ENCODE results near the gene PRKD2.

PRKD2 gene

GRCh38 chr19:46715975-46716671 lies 791 bp downstream of the PRKD2 start:
- Histone ChIP-seq H3K4me1 (ENCODE audit: control insufficient read depth, insufficient read depth, low read length) (peaks cover 15% of the 10 kb centered on the region), H3K27ac (ENCODE audit: extremely low read depth, low read depth, low read length) (peak overlapping the region; percentile 74), H3K4me3 (ENCODE audit: low read depth, low read length) (peak overlapping the region; percentile 81), H3K36me3 (ENCODE audit: control insufficient read depth in 2 of 2, insufficient read depth in 1 of 2, low read length in 2 of 2) (peaks cover 18 to 24% of the 10 kb centered on the region in 2 experiments; a peak in 2 of 3 replicates), H3K9me3 (ENCODE audit: control insufficient read depth, insufficient read depth, low read depth, low read length) (no peaks in the 10 kb centered on the region)
- ChIA-PET POLR2A (interaction anchor here (0.5 to 1.4 kb wide), 5 partner anchors 11 to 517 kb away, joined by 3 to 5 read pairs (median 4); partner anchors contain the start of gene AP2S1), CTCF (interaction anchor here (0.6 to 4.5 kb wide), 4 partner anchors 12 to 1143 kb away, joined by 3 to 69 read pairs (median 16); no protein-coding TSS in a partner anchor)
- TF ChIP-seq ZNF184 (tag by site-specific recombination; IDR thresholded peaks at IDR 0.05) (no peak), SALL2 (tag by site-specific recombination; IDR thresholded peaks at IDR 0.05; ENCODE audit: borderline replicate concordance) (no peak), ZNF223 (tag by site-specific recombination; IDR thresholded peaks at IDR 0.05) (peak; percentile 68; the same call in 1 of the 2 replicates), CTCF (tag by site-specific recombination; IDR thresholded peaks at IDR 0.05) (peak; percentile 48; the same call in 1 of the 2 replicates), GLIS2 (tag by site-specific recombination; IDR thresholded peaks at IDR 0.05) (peak; percentile 26; the same call in 1 of the 2 replicates), PRDM10 (tag by site-specific recombination; IDR thresholded peaks at IDR 0.05) (peak; percentile 94), ZNF23 (tag by site-specific recombination; IDR thresholded peaks at IDR 0.05; ENCODE audit: borderline replicate concordance) (no peak), ZBTB10 (tag by site-specific recombination; IDR thresholded peaks at IDR 0.05) (no peak), PBX3 (CRISPR knock-in tag; IDR thresholded peaks at IDR 0.05) (no peak), ZBTB20 (tag by site-specific recombination; IDR thresholded peaks at IDR 0.05) (peak; percentile 78), KLF16 (tag by site-specific recombination; IDR thresholded peaks at IDR 0.05) (0 out of 2 replicates have a peak, but pooled peaks have one; percentile 34), ZBTB48 (tag by site-specific recombination; IDR thresholded peaks at IDR 0.05) (peak; percentile 0; the same call in 1 of the 2 replicates), PRDM6 (tag by site-specific recombination; IDR thresholded peaks at IDR 0.05) (no peak), ZNF664 (tag by site-specific recombination; IDR thresholded peaks at IDR 0.05) (no peak), ZNF335 (tag by site-specific recombination; conservative IDR thresholded peaks at IDR 0.05) (peak; percentile 60)
